ACC112 (cell line): ENCODE measurements around the gene C22orf39.

Experiments used
- H2AFZ ChIP-seq: fragments of 200-600 bp; sonication (generic); one replicate; pipeline ENCODE4 v1.6.0; 2017; ENCODE audit warnings: antibody characterized with exemption, low read length; ENCODE audit not compliant: unreplicated experiment
- H3K27ac ChIP-seq: fragments of 200-600 bp; sonication (generic); 2 replicates; pipeline ENCODE4 v1.5.1; 2014; ENCODE audit warnings: low read depth, mild to moderate bottlenecking, antibody characterized with exemption, low read length, moderate library complexity
- H3K27me3 ChIP-seq: fragments of 200-600 bp; sonication (generic); 2 replicates; pipeline ENCODE4 v1.6.1; 2014; ENCODE audit warnings: mild to moderate bottlenecking, antibody characterized with exemption, low read length, moderate library complexity, mixed read lengths; ENCODE audit not compliant: insufficient read depth
- H3K36me3 ChIP-seq: fragments of 200-600 bp; sonication (generic); 2 replicates; pipeline ENCODE4 v1.6.1; 2016; ENCODE audit warnings: mild to moderate bottlenecking, antibody characterized with exemption, low read length, moderate library complexity, mixed read lengths; ENCODE audit not compliant: insufficient read depth
- H3K4me1 ChIP-seq: fragments of 200-600 bp; sonication (generic); one replicate; pipeline ENCODE4 v1.6.1; 2016; ENCODE audit warnings: low read length, mixed read lengths; ENCODE audit not compliant: insufficient read depth, unreplicated experiment, control insufficient read depth
- H3K4me3 ChIP-seq: fragments of 200-600 bp; sonication (generic); 2 replicates; pipeline ENCODE4 v1.5.1; 2014; ENCODE audit warnings: mild to moderate bottlenecking, low read depth, low read length
- H3K79me2 ChIP-seq: fragments of 200-600 bp; sonication (generic); one replicate; pipeline ENCODE4 v1.6.0; 2016; ENCODE audit warnings: low read length; ENCODE audit not compliant: control insufficient read depth, unreplicated experiment, insufficient read depth

Gene C22orf39

GRCh38 chr22:19447330-19448075 is at the start of gene C22orf39:
TSS of gene C22orf39 (minus strand) at chr22:19447711. CDS start at chr22:19447688, 23 bp downstream.
- H3K4me1 ChIP-seq = no peaks in the 10 kb centered on the region
- peaks cover 20% of the 10 kb centered on the region for H3K79me2 ChIP-seq
- peaks cover 3% of the 10 kb centered on the region; the same call in 1 of the 2 replicates for H3K36me3 ChIP-seq
- H3K4me3 ChIP-seq = peak within 1 kb of the TSS; percentile 78
- H3K27me3 ChIP-seq = no peaks in the 10 kb centered on the region
- peak within 1 kb of the TSS; percentile 58 for H2AFZ ChIP-seq
- H3K27ac ChIP-seq = peak within 1 kb of the TSS; percentile 49; the same call in 1 of the 2 replicates

- Histone ChIP-seq H3K4me1 (peaks cover 7% of the 10 kb centered on the region), H3K4me3 (no peak overlapping the region), H3K79me2 (no peaks in the 10 kb centered on the region), H3K27me3 (no peaks in the 10 kb centered on the region), H3K36me3 (no peaks in the 10 kb centered on the region), H2AFZ (no peak overlapping the region), H3K27ac (peak overlapping the region; percentile 66)
These were observed 49.7 kb upstream of the C22orf39 start for GRCh38 chr22:19497245-19497644.

GRCh38 chr22:19496324-19496630 is 48.8 kb upstream of the C22orf39 start:
- Histone ChIP-seq H3K27me3 (no peaks in the 10 kb centered on the region), H3K36me3 (no peaks in the 10 kb centered on the region), H3K27ac (no peak overlapping the region)

GRCh38 chr22:19495562-19496323 is 48.2 kb upstream of the C22orf39 start:
- H3K27me3 ChIP-seq = no peaks in the 10 kb centered on the region
- H3K36me3 ChIP-seq = no peaks in the 10 kb centered on the region
- H3K4me3 ChIP-seq = no peak overlapping the region
- H3K27ac ChIP-seq = no peak overlapping the region
- H2AFZ ChIP-seq = no peak overlapping the region
- peaks cover 7% of the 10 kb centered on the region for H3K4me1 ChIP-seq
- H3K79me2 ChIP-seq = no peaks in the 10 kb centered on the region

More at GRCh38 chr22:19496324-19496630, 48.8 kb upstream of the C22orf39 start:
- no peak overlapping the region for H3K4me3 ChIP-seq
- no peaks in the 10 kb centered on the region for H3K79me2 ChIP-seq
- H3K4me1 ChIP-seq = peaks cover 7% of the 10 kb centered on the region
- no peak overlapping the region for H2AFZ ChIP-seq

GRCh38 chr22:19494676-19495173 is 47.2 kb upstream of the C22orf39 start:
- no peaks in the 10 kb centered on the region for H3K27me3 ChIP-seq

GRCh38 chr22:19494001-19494560 is 46.6 kb upstream of the C22orf39 start:
- Histone ChIP-seq H3K4me3 (no peak overlapping the region), H3K27me3 (no peaks in the 10 kb centered on the region), H3K79me2 (no peaks in the 10 kb centered on the region), H2AFZ (no peak overlapping the region), H3K36me3 (no peaks in the 10 kb centered on the region), H3K4me1 (peaks cover 7% of the 10 kb centered on the region), H3K27ac (no peak overlapping the region)

More at GRCh38 chr22:19494676-19495173, 47.2 kb upstream of the C22orf39 start:
- no peaks in the 10 kb centered on the region for H3K79me2 ChIP-seq
- H2AFZ ChIP-seq = no peak overlapping the region
- peaks cover 7% of the 10 kb centered on the region for H3K4me1 ChIP-seq
- H3K4me3 ChIP-seq = no peak overlapping the region
- no peak overlapping the region for H3K27ac ChIP-seq
- no peaks in the 10 kb centered on the region for H3K36me3 ChIP-seq

- Histone ChIP-seq H3K27me3 (no peaks in the 10 kb centered on the region), H2AFZ (no peak overlapping the region), H3K4me3 (no peak overlapping the region), H3K27ac (no peak overlapping the region), H3K4me1 (peaks cover 7% of the 10 kb centered on the region), H3K36me3 (no peaks in the 10 kb centered on the region), H3K79me2 (no peaks in the 10 kb centered on the region)
These were observed 45.1 kb upstream of the C22orf39 start for GRCh38 chr22:19492504-19493174.

- no peaks in the 10 kb centered on the region for H3K4me1 ChIP-seq
- no peak overlapping the region for H3K4me3 ChIP-seq
- no peak overlapping the region for H2AFZ ChIP-seq
- no peaks in the 10 kb centered on the region for H3K27me3 ChIP-seq
- no peak overlapping the region for H3K27ac ChIP-seq
- no peaks in the 10 kb centered on the region for H3K79me2 ChIP-seq
- no peaks in the 10 kb centered on the region for H3K36me3 ChIP-seq
These were observed 43.2 kb upstream of the C22orf39 start for GRCh38 chr22:19490628-19491230.

GRCh38 chr22:19488884-19489843 is 41.7 kb upstream of the C22orf39 start:
- no peaks in the 10 kb centered on the region for H3K79me2 ChIP-seq
- no peaks in the 10 kb centered on the region for H3K27me3 ChIP-seq
- H3K4me3 ChIP-seq = no peak overlapping the region
- H3K4me1 ChIP-seq = peaks cover 5% of the 10 kb centered on the region
- no peak overlapping the region for H2AFZ ChIP-seq
- no peak overlapping the region for H3K27ac ChIP-seq
- H3K36me3 ChIP-seq = peaks cover 4% of the 10 kb centered on the region; the same call in 1 of the 2 replicates
